NCI-H446 (cell line): Measurements from ENCODE around the gene ENO1.
A peak's percentile ranks its signal among the peaks of the same experiment; 100 is the strongest.
"Not testable (repeated sequence)": the region's sequence is repeated elsewhere in the genome, so short reads cannot be mapped to it uniquely, and the experiment has no call there.

ENCODE experiments used
- DNase-seq, 2 experiments: peaks; one replicate each; lab custom pipeline; 2025; lab: John Stamatoyannopoulos, UW

Gene ENO1

GRCh38 chr1:8878448-8878697, at the start of gene ENO1:
Gene ENO1 (minus strand): TSS chr1:8878686. CDS start chr1:8874908, 3,778 bp downstream.
- DNase-seq, result no peak

GRCh38 chr1:8926707-8927694, 48.5 kb upstream of the ENO1 start:
- DNase-seq, result no peak

GRCh38 chr1:8925960-8926359, 47.5 kb upstream of the ENO1 start:
- no peak for DNase-seq

GRCh38 chr1:8925406-8925805, 46.9 kb upstream of the ENO1 start:
- peak in 1 of 2 experiments; percentile 43 for DNase-seq

- no peak for DNase-seq
Observed at GRCh38 chr1:8922962-8923361, 44.5 kb upstream of the ENO1 start.

GRCh38 chr1:8917536-8917935, 39.0 kb upstream of the ENO1 start:
- DNase-seq, result not testable (repeated sequence)

GRCh38 chr1:8915446-8915845, 37.0 kb upstream of the ENO1 start:
- DNase-seq, result no peak

- no peak for DNase-seq
Observed at GRCh38 chr1:8914466-8914865, 36.0 kb upstream of the ENO1 start.

- DNase-seq, result no peak
Observed at GRCh38 chr1:8913457-8913856, 35.0 kb upstream of the ENO1 start.

GRCh38 chr1:8911416-8912309, 33.2 kb upstream of the ENO1 start:
- no peak for DNase-seq

- DNase-seq, result no peak
Observed at GRCh38 chr1:8910914-8911313, 32.4 kb upstream of the ENO1 start.

GRCh38 chr1:8910331-8910730, 31.8 kb upstream of the ENO1 start:
- DNase-seq, result no peak

- no peak for DNase-seq
Observed at GRCh38 chr1:8908388-8909151, 30.1 kb upstream of the ENO1 start.

GRCh38 chr1:8905582-8906191, 27.2 kb upstream of the ENO1 start:
- no peak for DNase-seq

GRCh38 chr1:8903908-8904650, 25.6 kb upstream of the ENO1 start:
- DNase-seq, result peak; percentile 55 to 86

GRCh38 chr1:8903410-8903809, 24.9 kb upstream of the ENO1 start:
- DNase-seq, result no peak

- no peak for DNase-seq
Observed at GRCh38 chr1:8902765-8903164, 24.3 kb upstream of the ENO1 start.

GRCh38 chr1:8900684-8901083, 22.2 kb upstream of the ENO1 start:
- not testable (repeated sequence) for DNase-seq

- DNase-seq, result no peak
Observed at GRCh38 chr1:8899046-8899445, 20.6 kb upstream of the ENO1 start.

- not testable (repeated sequence) for DNase-seq
Observed at GRCh38 chr1:8898418-8898817, 19.9 kb upstream of the ENO1 start.

GRCh38 chr1:8897505-8897904, 19.0 kb upstream of the ENO1 start:
- DNase-seq, result not testable (repeated sequence)
